ENCODE measurements around the gene KCTD16. TPM values are rescaled to one million over a fixed set of nuclear protein-coding genes. Genes with fewer than 3 reads are reported as not detected.

The KCTD16 gene
- polyA plus RNA-seq, 1 of the 3 experiments (the other 2 are of a cell fraction), result 0.03 TPM

DNA sequence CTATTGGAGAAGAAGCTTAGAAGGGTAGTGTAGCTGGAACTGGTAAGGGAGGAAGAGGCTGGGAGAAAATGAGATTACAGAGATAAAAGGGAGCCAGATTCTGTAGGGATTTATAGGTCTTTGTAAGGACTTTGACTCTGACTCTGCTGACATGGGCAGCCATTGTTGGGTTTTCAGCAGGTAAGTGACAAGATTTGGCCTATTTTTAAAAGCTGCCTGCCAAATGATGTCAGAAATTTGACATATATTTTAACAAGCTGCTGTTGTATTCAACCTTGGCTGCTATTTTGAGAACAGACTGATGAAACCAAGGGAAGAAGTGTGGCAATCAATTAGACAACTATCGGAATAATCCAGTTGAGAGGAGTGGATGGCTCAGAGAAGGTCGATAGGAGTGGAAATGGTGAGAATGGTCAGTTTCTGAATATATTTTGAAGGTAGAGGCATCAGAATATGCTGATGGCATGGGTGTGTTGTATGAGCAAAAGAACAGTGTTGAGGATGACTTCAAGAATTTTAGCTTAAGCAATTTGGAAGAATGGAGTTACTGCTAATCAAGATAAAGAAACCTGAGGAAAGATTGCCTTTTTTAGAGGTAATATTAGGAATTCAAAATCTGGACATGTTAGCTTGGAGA, 56.8 kb downstream of the KCTD16 start:
- no peak overlapping the region for H3K9ac ChIP-seq
- H3K9me2 ChIP-seq, result no peaks in the 10 kb centered on the region
- WGBS (ENCODE audit: low lambda C conversion rate), result 40% methylated on average over 2 of the region's 2 CpGs
- no peaks in the 10 kb centered on the region for H3K27me3 ChIP-seq (ENCODE audit: insufficient read depth)
- no peaks in the 10 kb centered on the region for H3K4me1 ChIP-seq (ENCODE audit: control insufficient read depth in 1 of 2, insufficient read depth in 2 of 2, low read depth in 1 of 2, low read length in 1 of 2)
- H3K4me3 ChIP-seq (ENCODE audit: low read depth in 2 of 2, low read length in 1 of 2), result no peak overlapping the region
- no peak overlapping the region for H3K27ac ChIP-seq (ENCODE audit: low read depth in 2 of 2, low read length in 1 of 2)
- no peak overlapping the region for H3K4me2 ChIP-seq
- H3F3A ChIP-seq (replicated peaks; ENCODE audit: insufficient read depth), result no peaks in the 10 kb centered on the region
- POLR2A ChIA-PET, result no interaction called here
- CTCF ChIA-PET, result no interaction called here
- H3K9me3 ChIP-seq, result no peaks in the 10 kb centered on the region
- H4K20me1 ChIP-seq (ENCODE audit: insufficient read depth), result no peaks in the 10 kb centered on the region
- H2AFZ ChIP-seq (ENCODE audit: low read depth), result no peak overlapping the region
- DNase-seq, result no peak
- TF ChIP-seq FOXM1 (IDR thresholded peaks at IDR 0.05; ENCODE audit: low read depth) (no peak), MAX (IDR thresholded peaks at IDR 0.05; ENCODE audit: low read depth) (no peak), YY1 (IDR thresholded peaks at IDR 0.05; ENCODE audit: low read depth) (no peak), MXI1 (IDR thresholded peaks at IDR 0.05; ENCODE audit: low read depth, low read length) (no peak)
- no peaks in the 10 kb centered on the region for H3K36me3 ChIP-seq (replicated peaks in 1 of 2; ENCODE audit: control insufficient read depth in 1 of 2, insufficient read depth in 2 of 2, low read length in 1 of 2)
- H3K79me2 ChIP-seq (ENCODE audit: insufficient read depth), result no peaks in the 10 kb centered on the region

GRCh38 chr5:144230806-144231205, 60.1 kb downstream of the KCTD16 start:
- CTCF ChIA-PET, result interaction anchor here (0.6 kb wide), 1 partner anchor 644 kb away, joined by 3 read pairs; no protein-coding TSS in a partner anchor
- Histone ChIP-seq H3K9me3 (no peaks in the 10 kb centered on the region), H3K4me1 (ENCODE audit: control insufficient read depth in 1 of 2, insufficient read depth in 2 of 2, low read depth in 1 of 2, low read length in 1 of 2) (no peaks in the 10 kb centered on the region), H3K36me3 (replicated peaks in 1 of 2; ENCODE audit: control insufficient read depth in 1 of 2, insufficient read depth in 2 of 2, low read length in 1 of 2) (no peaks in the 10 kb centered on the region), H3K9me2 (no peaks in the 10 kb centered on the region), H3K79me2 (ENCODE audit: insufficient read depth) (no peaks in the 10 kb centered on the region), H3K4me3 (ENCODE audit: low read depth in 2 of 2, low read length in 1 of 2) (no peak overlapping the region), H3K9ac (no peak overlapping the region), H3K4me2 (no peak overlapping the region), H3K27ac (ENCODE audit: low read depth in 2 of 2, low read length in 1 of 2) (no peak overlapping the region), H3F3A (replicated peaks; ENCODE audit: insufficient read depth) (no peaks in the 10 kb centered on the region), H3K27me3 (ENCODE audit: insufficient read depth) (no peaks in the 10 kb centered on the region), H2AFZ (ENCODE audit: low read depth) (no peak overlapping the region), H4K20me1 (ENCODE audit: insufficient read depth) (no peaks in the 10 kb centered on the region)
- TF ChIP-seq POLR2AphosphoS5 (IDR thresholded peaks at IDR 0.05; ENCODE audit: low read depth, low read length) (no peak), TAF1 (IDR thresholded peaks at IDR 0.05; ENCODE audit: borderline replicate concordance, low read depth, low read length) (no peak), JUND (IDR thresholded peaks at IDR 0.05) (no peak), RXRA (IDR thresholded peaks at IDR 0.05; ENCODE audit: borderline replicate concordance, low read depth) (no peak), IRF3 (IDR thresholded peaks at IDR 0.05; ENCODE audit: low read depth, low read length) (no peak), MXI1 (IDR thresholded peaks at IDR 0.05; ENCODE audit: low read depth, low read length) (no peak)
- TF ChIP-seq, protein P1, sequence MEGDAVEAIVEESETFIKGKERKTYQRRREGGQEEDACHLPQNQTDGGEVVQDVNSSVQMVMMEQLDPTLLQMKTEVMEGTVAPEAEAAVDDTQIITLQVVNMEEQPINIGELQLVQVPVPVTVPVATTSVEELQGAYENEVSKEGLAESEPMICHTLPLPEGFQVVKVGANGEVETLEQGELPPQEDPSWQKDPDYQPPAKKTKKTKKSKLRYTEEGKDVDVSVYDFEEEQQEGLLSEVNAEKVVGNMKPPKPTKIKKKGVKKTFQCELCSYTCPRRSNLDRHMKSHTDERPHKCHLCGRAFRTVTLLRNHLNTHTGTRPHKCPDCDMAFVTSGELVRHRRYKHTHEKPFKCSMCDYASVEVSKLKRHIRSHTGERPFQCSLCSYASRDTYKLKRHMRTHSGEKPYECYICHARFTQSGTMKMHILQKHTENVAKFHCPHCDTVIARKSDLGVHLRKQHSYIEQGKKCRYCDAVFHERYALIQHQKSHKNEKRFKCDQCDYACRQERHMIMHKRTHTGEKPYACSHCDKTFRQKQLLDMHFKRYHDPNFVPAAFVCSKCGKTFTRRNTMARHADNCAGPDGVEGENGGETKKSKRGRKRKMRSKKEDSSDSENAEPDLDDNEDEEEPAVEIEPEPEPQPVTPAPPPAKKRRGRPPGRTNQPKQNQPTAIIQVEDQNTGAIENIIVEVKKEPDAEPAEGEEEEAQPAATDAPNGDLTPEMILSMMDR (IDR thresholded peaks at IDR 0.05), result no peak
- 42% methylated on average over 4 of the region's 4 CpGs for WGBS (ENCODE audit: low lambda C conversion rate)
- DNase-seq, result no peak
- POLR2A ChIA-PET, result no interaction called here

Measured in SK-N-SH (cell line).